Peyer's patch (tissue), 4 donors: Measurements from ENCODE around the gene OR51A4.

Source experiments
- CTCF ChIP-seq, 6 experiments: fragments of 450-650 bp in 4 of 6; fragments of 200-600 bp in 2 of 6; sonication (generic) in 1 of 6; IDR thresholded peaks; one replicate each; pipeline ENCODE4 v1.5.1; 2017 to 2019; ENCODE audit warnings: antibody characterized with exemption in 6 of 6, mild to moderate bottlenecking in 3 of 6, moderate library complexity in 1 of 6
- POLR2A ChIP-seq, 2 donors: fragments of 450-650 bp; IDR thresholded peaks; one replicate each; pipeline ENCODE4 v1.5.1; 2017; ENCODE audit warnings: antibody characterized with exemption in 2 of 2, mild to moderate bottlenecking in 2 of 2, moderate library complexity in 2 of 2

GRCh38 chr11:4960877-4961276 lies 13.5 kb upstream of the OR51A4 start:
- TF ChIP-seq CTCF (IDR thresholded peaks at IDR 0.05), result no peak
- no peak for TF ChIP-seq POLR2A (IDR thresholded peaks at IDR 0.05)
